HAP-1 (cell line): ENCODE measurements around the gene DPP6.

Source experiments
- DNase-seq, 2 experiments: peaks; one replicate each; pipeline ENCODE4 v3.0.0-alpha.2; 2016 to 2020; ENCODE audit warnings: low spot score in 2 of 2
- H3K27me3 ChIP-seq: fragments of 250-450 bp; sonication (Bioruptor Pico); 2 replicates; pipeline ENCODE4 v1.5.1; 2020; ENCODE audit warnings: low read depth, mild to moderate bottlenecking, moderate library complexity
- H3K36me3 ChIP-seq: fragments of 250-450 bp; sonication (Bioruptor Pico); replicated peaks from 2 replicates; pipeline ENCODE4 v1.5.1; 2020; ENCODE audit warnings: mild to moderate bottlenecking
- H3K4me1 ChIP-seq: fragments of 250-450 bp; sonication (Bioruptor Pico); 2 replicates; pipeline ENCODE4 v1.5.1; 2020; ENCODE audit warnings: mild to moderate bottlenecking
- H3K4me3 ChIP-seq: fragments of 250-450 bp; sonication (Bioruptor Pico); 2 replicates; pipeline ENCODE4 v1.5.1; 2020; ENCODE audit warnings: mild to moderate bottlenecking, moderate library complexity
- H3K9me3 ChIP-seq: fragments of 250-450 bp; sonication (Bioruptor Pico); 2 replicates; pipeline ENCODE4 v1.5.1; 2020; ENCODE audit warnings: mild to moderate bottlenecking, moderate library complexity
- in situ Hi-C: fragments of 300-500 bp; cut with MboI; formaldehyde crosslinking; loops from 3 replicates; pipeline ENCODE4 v1.14.3; 2020; ENCODE audit warnings: low sequenced_read_pairs, inconsistent platforms, mixed read lengths

DPP6 gene

GRCh38 chr7:154256150-154256549 is 204.0 kb downstream of the DPP6 start:
- no peak for DNase-seq
- H3K9me3 ChIP-seq = no peaks in the 10 kb centered on the region; the same call in none of the 2 replicates
- no peak overlapping the region for H3K4me3 ChIP-seq
- in situ Hi-C loops = no loop called here
- no peaks in the 10 kb centered on the region for H3K27me3 ChIP-seq
- H3K36me3 ChIP-seq = no peaks in the 10 kb centered on the region
- no peaks in the 10 kb centered on the region for H3K4me1 ChIP-seq

GRCh38 chr7:154259396-154259795 is 207.2 kb downstream of the DPP6 start:
- Histone ChIP-seq H3K9me3 (peaks cover 2% of the 10 kb centered on the region; the same call in 1 of the 2 replicates), H3K27me3 (no peaks in the 10 kb centered on the region), H3K4me3 (no peak overlapping the region), H3K4me1 (no peaks in the 10 kb centered on the region), H3K36me3 (no peaks in the 10 kb centered on the region)
- in situ Hi-C loops = no loop called here
- DNase-seq = no peak

GRCh38 chr7:154287356-154287755 is 235.2 kb downstream of the DPP6 start:
- in situ Hi-C loops = no loop called here
- no peaks in the 10 kb centered on the region for H3K4me1 ChIP-seq
- H3K27me3 ChIP-seq = no peaks in the 10 kb centered on the region
- H3K9me3 ChIP-seq = no peaks in the 10 kb centered on the region
- no peak overlapping the region for H3K4me3 ChIP-seq
- DNase-seq = no peak
- H3K36me3 ChIP-seq = no peaks in the 10 kb centered on the region

- Histone ChIP-seq H3K36me3 (no peaks in the 10 kb centered on the region), H3K4me3 (no peak overlapping the region), H3K9me3 (no peaks in the 10 kb centered on the region), H3K4me1 (no peaks in the 10 kb centered on the region), H3K27me3 (no peaks in the 10 kb centered on the region)
- no peak for DNase-seq
- in situ Hi-C loops = no loop called here
These were observed 236.9 kb downstream of the DPP6 start for GRCh38 chr7:154289119-154289518.

GRCh38 chr7:154296443-154296842 is 244.2 kb downstream of the DPP6 start:
- Histone ChIP-seq H3K4me3 (no peak overlapping the region), H3K36me3 (no peaks in the 10 kb centered on the region), H3K9me3 (no peaks in the 10 kb centered on the region), H3K27me3 (no peaks in the 10 kb centered on the region), H3K4me1 (no peaks in the 10 kb centered on the region)
- no peak for DNase-seq
- in situ Hi-C loops = no loop called here

- no peak for DNase-seq
These were observed 247.5 kb downstream of the DPP6 start for GRCh38 chr7:154299736-154300135.

GRCh38 chr7:154302380-154302779 is 250.2 kb downstream of the DPP6 start:
- Histone ChIP-seq H3K36me3 (no peaks in the 10 kb centered on the region), H3K27me3 (no peaks in the 10 kb centered on the region), H3K4me1 (no peaks in the 10 kb centered on the region), H3K9me3 (no peaks in the 10 kb centered on the region; the same call in 1 of the 2 replicates), H3K4me3 (no peak overlapping the region)
- in situ Hi-C loops = no loop called here
- DNase-seq = no peak

More at GRCh38 chr7:154299736-154300135, 247.5 kb downstream of the DPP6 start:
- Histone ChIP-seq H3K9me3 (no peaks in the 10 kb centered on the region), H3K4me1 (no peaks in the 10 kb centered on the region), H3K4me3 (no peak overlapping the region), H3K36me3 (no peaks in the 10 kb centered on the region), H3K27me3 (no peaks in the 10 kb centered on the region)
- in situ Hi-C loops = no loop called here

GRCh38 chr7:154304231-154304630 is 252.0 kb downstream of the DPP6 start:
- H3K27me3 ChIP-seq = no peaks in the 10 kb centered on the region
- H3K36me3 ChIP-seq = no peaks in the 10 kb centered on the region
- H3K4me3 ChIP-seq = no peak overlapping the region
- no peak for DNase-seq
- no peaks in the 10 kb centered on the region; the same call in 1 of the 2 replicates for H3K9me3 ChIP-seq
- H3K4me1 ChIP-seq = no peaks in the 10 kb centered on the region
- in situ Hi-C loops = no loop called here

GRCh38 chr7:154304740-154305700 is 252.8 kb downstream of the DPP6 start:
- no peak overlapping the region for H3K4me3 ChIP-seq
- in situ Hi-C loops = no loop called here
- no peaks in the 10 kb centered on the region for H3K27me3 ChIP-seq
- DNase-seq = no peak
- H3K36me3 ChIP-seq = no peaks in the 10 kb centered on the region
- no peaks in the 10 kb centered on the region; the same call in 1 of the 2 replicates for H3K9me3 ChIP-seq
- no peaks in the 10 kb centered on the region for H3K4me1 ChIP-seq

- H3K4me3 ChIP-seq = no peak overlapping the region
- no peaks in the 10 kb centered on the region for H3K27me3 ChIP-seq
These were observed 253.8 kb downstream of the DPP6 start for GRCh38 chr7:154306036-154306435.

GRCh38 chr7:154308928-154309327 is 256.7 kb downstream of the DPP6 start:
- H3K27me3 ChIP-seq = no peaks in the 10 kb centered on the region

More at GRCh38 chr7:154306036-154306435, 253.8 kb downstream of the DPP6 start:
- Histone ChIP-seq H3K4me1 (no peaks in the 10 kb centered on the region), H3K36me3 (no peaks in the 10 kb centered on the region), H3K9me3 (no peaks in the 10 kb centered on the region; the same call in 1 of the 2 replicates)
- in situ Hi-C loops = no loop called here
- no peak for DNase-seq

GRCh38 chr7:154310114-154310513 is 257.9 kb downstream of the DPP6 start:
- no peaks in the 10 kb centered on the region for H3K27me3 ChIP-seq
- H3K9me3 ChIP-seq = no peaks in the 10 kb centered on the region; the same call in 1 of the 2 replicates
- DNase-seq = no peak
- H3K36me3 ChIP-seq = no peaks in the 10 kb centered on the region
- in situ Hi-C loops = no loop called here
- H3K4me3 ChIP-seq = no peak overlapping the region
- no peaks in the 10 kb centered on the region for H3K4me1 ChIP-seq

More at GRCh38 chr7:154308928-154309327, 256.7 kb downstream of the DPP6 start:
- no peaks in the 10 kb centered on the region for H3K36me3 ChIP-seq
- H3K4me1 ChIP-seq = no peaks in the 10 kb centered on the region
- H3K4me3 ChIP-seq = no peak overlapping the region
- DNase-seq = no peak
- in situ Hi-C loops = no loop called here
- H3K9me3 ChIP-seq = no peaks in the 10 kb centered on the region; the same call in 1 of the 2 replicates

- no peak for DNase-seq
- in situ Hi-C loops = no loop called here
- H3K9me3 ChIP-seq = no peaks in the 10 kb centered on the region
- no peaks in the 10 kb centered on the region for H3K27me3 ChIP-seq
- no peak overlapping the region for H3K4me3 ChIP-seq
- no peaks in the 10 kb centered on the region for H3K4me1 ChIP-seq
- H3K36me3 ChIP-seq = no peaks in the 10 kb centered on the region
These were observed 272.0 kb downstream of the DPP6 start for GRCh38 chr7:154324196-154324595.

- no peaks in the 10 kb centered on the region for H3K36me3 ChIP-seq
- DNase-seq = no peak
- no peak overlapping the region for H3K4me3 ChIP-seq
- no peaks in the 10 kb centered on the region for H3K27me3 ChIP-seq
- H3K4me1 ChIP-seq = no peaks in the 10 kb centered on the region
- in situ Hi-C loops = no loop called here
- no peaks in the 10 kb centered on the region for H3K9me3 ChIP-seq
These were observed 274.2 kb downstream of the DPP6 start for GRCh38 chr7:154326421-154326820.
